Inferior parietal cortex (tissue), 1 donor: ENCODE results near the gene CNTNAP2.

Source experiments
- DNase-seq: peaks from one replicate; pipeline ENCODE4 v3.0.0-alpha.2; 2016; ENCODE audit errors: extremely low spot score

CNTNAP2 gene

GRCh38 chr7:146116521-146117222 lies at the start of gene CNTNAP2:
Gene CNTNAP2 (plus strand): TSS chr7:146116801. CDS start chr7:146116877, 76 bp downstream.
- DNase-seq: peak; percentile 45

DNA sequence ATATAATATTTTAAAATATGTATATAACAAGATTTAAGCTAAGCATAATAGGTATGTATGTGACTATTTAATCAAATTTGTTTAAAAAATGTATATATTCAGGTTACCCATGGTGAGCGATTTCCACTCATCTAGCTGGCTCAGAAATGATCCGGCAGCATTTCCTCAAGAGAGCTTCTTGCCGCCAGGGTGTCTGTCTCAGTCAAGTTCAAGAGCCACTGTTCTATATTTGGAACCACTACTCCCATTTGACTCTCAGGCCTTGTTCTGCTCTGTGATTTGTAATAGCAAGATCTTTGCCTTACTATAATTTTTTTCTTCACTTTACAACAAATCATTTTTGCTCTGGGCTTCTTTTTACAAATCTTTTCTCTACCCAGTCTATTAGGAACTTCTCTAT lies 48.7 kb upstream of the CNTNAP2 start:
- DNase-seq: no peak

- DNase-seq: no peak
Measured at GRCh38 chr7:146074195-146074765, 42.3 kb upstream of the CNTNAP2 start.

DNA sequence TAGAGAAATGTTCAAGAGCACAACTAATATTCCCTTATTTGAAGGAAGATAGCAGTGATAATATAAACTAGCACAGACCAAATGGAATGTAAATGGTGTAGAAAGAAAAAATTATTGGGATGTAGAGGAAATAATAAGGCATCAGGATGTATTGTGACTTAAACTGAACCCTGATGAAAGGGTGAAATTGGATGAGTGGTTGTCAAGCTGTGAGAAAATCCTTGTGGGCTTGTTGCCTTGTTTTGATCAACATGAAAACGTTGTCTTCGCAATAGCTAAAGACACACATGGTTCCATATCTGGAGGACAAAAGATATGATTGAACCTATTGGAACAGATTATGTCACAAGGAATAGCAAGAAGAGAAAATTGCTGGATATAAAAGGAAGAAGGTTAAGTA lies 40.3 kb upstream of the CNTNAP2 start:
- DNase-seq: no peak

DNA sequence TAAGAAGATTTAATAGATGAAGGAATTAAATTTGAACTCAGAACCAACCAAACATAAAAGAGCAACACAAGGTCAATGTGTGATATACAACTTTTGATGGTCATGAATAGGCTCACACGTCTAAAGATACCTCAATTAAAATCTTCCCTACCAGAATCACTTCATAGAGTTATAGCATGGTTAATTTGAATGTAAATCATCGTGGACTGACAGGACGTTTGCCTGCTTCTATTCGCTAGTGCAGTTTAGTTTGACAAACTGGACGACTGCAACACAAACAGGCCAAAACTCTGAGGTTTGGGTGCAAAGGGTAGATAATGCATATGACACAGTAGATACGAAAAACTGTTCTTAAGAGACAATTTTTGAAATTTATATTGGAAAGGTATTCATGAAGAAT lies 32.5 kb upstream of the CNTNAP2 start:
- no peak for DNase-seq

DNA sequence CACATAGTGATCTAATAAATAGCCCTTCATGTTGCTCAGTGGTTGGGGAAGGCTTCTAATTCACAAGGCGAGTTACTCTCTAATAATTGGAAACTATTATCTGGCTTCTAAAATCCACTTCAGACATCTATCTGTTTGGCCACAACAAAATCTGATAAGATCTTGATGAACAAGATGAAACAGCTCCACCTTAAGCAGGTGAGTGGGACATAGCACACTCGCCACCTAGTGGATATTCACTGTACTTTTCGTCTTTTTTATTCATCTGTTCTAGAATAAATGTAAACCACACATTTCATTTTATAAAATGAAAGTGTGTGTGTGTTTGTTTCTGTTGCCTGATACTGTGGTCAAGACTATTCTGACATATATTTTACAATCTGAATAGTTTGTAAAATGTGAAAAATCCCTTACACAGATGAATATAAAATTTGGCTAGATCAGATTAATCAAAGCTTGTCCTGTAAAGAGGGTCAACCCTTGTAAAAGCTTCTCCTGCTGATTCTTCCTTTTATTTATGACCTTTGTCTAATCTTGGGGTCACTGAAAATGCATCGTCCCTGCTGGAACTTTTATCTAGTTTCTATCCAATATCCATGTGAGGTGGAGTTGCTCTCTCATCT lies 26.5 kb upstream of the CNTNAP2 start:
- peak; percentile 60 for DNase-seq

DNA sequence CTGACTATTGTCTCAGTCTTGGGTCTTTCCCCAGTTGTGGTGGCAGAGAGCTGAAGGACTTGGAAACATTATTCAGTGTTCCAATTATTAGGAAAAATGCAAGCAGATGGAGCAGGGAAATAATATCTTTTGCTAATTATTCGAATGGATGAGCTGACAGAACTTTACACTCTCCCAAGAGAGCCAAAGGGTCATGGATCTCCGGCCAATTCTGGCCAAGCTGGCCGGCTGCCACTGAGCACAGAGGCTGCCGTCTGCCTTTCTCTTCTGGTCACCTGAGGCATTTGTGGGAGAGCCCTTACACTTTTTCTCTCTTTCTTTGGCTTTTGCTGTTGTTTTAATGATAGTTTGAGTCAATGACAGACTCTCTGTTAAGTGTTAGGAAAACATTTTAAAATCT lies 22.2 kb upstream of the CNTNAP2 start:
- no peak for DNase-seq

DNA sequence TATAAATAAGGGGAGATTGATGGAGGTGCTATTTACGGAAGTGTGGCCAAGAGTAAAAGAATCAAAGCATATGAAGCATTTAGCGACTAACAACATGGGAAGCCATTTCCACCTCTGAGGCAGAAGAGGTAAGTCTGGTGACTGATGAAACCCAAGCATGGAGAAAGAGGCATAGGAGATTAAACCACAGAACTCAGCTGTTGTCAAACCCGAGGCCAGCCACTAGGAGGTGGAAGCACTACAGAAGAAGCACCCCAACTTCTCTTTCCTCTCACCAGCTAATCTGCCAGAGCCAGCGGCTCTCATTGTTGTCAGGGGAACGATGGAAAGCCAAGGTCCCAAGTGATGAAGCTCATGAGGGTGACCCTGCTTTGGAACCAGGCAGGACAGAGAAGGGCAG lies 19.6 kb upstream of the CNTNAP2 start:
- DNase-seq: no peak

- no peak for DNase-seq
Measured at GRCh38 chr7:146106319-146106718, 10.3 kb upstream of the CNTNAP2 start.

DNA sequence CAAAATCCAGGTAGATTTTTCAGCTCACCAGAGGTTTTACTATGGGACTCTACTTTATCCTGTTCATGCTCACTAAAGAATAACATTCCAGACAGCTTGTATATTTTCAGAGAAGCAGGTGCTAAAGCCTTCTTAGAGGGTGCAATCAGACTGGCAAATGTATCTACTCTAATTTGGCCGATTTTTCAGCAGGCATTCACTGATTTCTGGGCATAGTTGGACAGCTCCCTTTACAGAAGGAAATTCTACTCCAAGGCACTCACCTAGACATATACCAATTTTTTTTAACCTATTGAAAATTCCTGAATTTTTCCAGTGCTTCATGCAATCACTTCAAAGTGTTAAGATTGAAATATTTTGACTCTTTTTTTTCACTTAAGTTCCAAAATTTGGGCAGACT lies 3.8 kb upstream of the CNTNAP2 start:
- DNase-seq: no peak

DNA sequence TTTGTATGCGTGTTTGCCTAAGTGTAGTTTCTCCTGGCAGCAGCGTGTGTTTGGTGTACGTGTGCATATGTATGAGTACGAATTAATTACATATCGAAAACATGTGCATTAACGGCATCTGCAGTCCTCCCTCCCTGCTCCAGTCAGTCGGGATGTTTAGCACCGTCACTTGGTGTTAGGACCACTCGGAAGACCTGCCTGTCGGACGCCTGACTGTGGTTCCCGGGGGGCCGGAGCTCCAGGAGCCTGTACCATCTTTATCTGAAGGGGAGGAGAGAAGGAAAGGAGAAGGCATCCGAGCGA lies 1.1 kb upstream of the CNTNAP2 start:
- peak; percentile 32 for DNase-seq

- DNase-seq: peak; percentile 28
Measured at GRCh38 chr7:146115851-146116520, 615 bp upstream of the CNTNAP2 start.

DNA sequence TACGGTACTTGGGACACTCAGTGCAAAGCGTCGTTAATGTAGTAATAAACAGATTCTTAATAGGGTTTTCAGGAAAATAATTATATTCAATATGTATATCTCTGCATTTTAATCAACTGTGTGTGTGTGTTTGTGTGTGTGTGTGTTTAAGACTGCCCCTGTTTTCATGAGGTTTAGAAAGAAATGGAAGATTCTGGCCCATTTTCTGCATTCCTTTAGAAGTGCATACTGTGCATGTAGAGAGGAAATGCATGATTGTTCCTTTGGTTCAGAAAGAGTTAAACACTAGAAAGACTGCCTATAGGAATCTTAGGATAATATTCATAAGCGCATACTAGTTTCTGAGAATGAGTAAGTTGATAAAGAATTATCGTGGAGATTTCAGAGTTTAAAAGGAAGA lies 975 bp downstream of the CNTNAP2 start:
- no peak for DNase-seq

DNA sequence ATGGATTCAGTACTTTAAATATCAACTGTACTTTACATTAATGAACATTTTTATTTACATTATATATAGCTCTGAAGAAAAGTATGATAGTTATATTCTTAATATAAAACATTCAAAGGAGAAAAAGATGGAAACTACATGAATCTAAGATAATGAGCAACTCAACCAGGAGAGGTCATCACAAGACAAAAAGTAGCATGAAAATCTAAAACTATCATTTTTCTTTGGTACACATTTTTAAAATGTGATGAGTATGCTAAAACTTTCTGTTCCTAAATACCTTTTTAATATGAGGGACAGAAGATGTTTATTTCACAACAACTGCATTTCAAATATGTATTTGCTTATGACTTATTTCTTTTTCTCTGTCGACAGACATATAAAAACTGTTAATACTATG lies 2.4 kb downstream of the CNTNAP2 start:
- no peak for DNase-seq

DNA sequence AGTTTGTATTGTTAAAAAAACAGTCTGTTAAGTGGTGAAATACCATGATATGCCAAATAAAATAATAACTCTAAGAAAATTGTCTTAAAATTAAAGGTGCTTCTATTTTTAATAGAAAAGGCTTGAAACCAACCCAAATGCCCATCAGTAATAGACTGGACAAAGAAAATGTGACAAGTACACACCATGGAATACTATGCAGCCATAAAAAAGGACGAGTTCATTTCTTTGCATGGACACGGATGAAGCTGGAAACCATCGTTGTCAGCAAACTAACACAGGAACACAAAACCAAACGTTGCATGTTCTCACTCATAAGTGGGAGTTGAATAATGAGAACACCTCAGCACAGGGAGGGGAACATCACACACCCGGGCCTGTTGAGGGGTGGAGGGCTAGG lies 7.1 kb downstream of the CNTNAP2 start:
- no peak for DNase-seq

- no peak for DNase-seq
Measured at GRCh38 chr7:146126767-146127509, 10.3 kb downstream of the CNTNAP2 start.

GRCh38 chr7:146129296-146129695 lies 12.7 kb downstream of the CNTNAP2 start:
- DNase-seq: no peak

DNA sequence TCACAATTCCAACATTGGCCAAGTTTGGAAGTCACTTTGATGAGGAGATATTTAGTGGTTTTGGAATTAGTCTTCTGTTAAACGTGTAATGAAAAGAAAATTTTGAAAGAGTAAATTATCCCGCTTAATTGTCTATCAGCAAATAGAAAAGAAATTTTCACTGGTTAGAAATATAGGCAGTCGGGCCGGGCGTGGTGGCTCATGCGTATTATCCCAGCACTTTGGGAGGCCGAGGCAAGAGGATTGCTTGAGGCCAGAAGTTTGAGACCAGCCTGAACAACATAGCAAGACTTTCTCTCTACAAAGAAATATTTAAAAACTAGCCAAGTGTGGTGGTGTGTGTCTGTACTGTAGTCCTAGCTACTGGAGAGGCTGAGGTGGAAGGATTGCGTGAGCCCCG lies 13.4 kb downstream of the CNTNAP2 start:
- no peak for DNase-seq

- no peak for DNase-seq
Measured at GRCh38 chr7:146131701-146132100, 15.1 kb downstream of the CNTNAP2 start.

- DNase-seq: no peak
Measured at GRCh38 chr7:146136357-146136875, 19.8 kb downstream of the CNTNAP2 start.

- no peak for DNase-seq
Measured at GRCh38 chr7:146138926-146139325, 22.3 kb downstream of the CNTNAP2 start.
